Activated CD4-positive, alpha-beta T cell treated with anti-CD3 and anti-CD28 coated beads, Interleukin-2, amount 10 ng/mL, durations not matched to agents 7 days and 5 days (primary cell): ENCODE results near the gene SLC38A10. TPM values are rescaled to one million over a fixed set of nuclear protein-coding genes. Genes with fewer than 3 reads are reported as not detected.
A peak's percentile ranks its signal among the peaks of the same experiment; 100 is the strongest.

Experiments
- CTCF ChIA-PET: fragments of 350-600 bp; sonication (Branson Sonifier 250); formaldehyde crosslinking; loops from one replicate; lab custom pipeline; 2021; ENCODE audit warnings: antibody characterized with exemption; lab: Charles Lee
- POLR2A ChIA-PET: fragments of 350-600 bp; sonication (Branson Sonifier 250); formaldehyde crosslinking; loops from one replicate; lab custom pipeline; 2021; ENCODE audit warnings: antibody characterized with exemption; lab: Charles Lee
- DNase-seq: peaks from one replicate; pipeline ENCODE4 v3.0.0-alpha.2; 2020
- H3K27ac Mint-ChIP-seq: one replicate; pipeline ENCODE4 v1.8.0; 2021; ENCODE audit warnings: mild to moderate bottlenecking, moderate library complexity, mixed read lengths
- H3K27me3 Mint-ChIP-seq: one replicate; pipeline ENCODE4 v1.8.0; 2021; ENCODE audit warnings: mixed read lengths
- H3K36me3 Mint-ChIP-seq: one replicate; pipeline ENCODE4 v1.8.0; 2021; ENCODE audit warnings: low read depth, mixed read lengths
- H3K4me1 Mint-ChIP-seq: one replicate; pipeline ENCODE4 v1.8.0; 2021; ENCODE audit warnings: mixed read lengths
- H3K4me3 Mint-ChIP-seq: one replicate; pipeline ENCODE4 v1.8.0; 2021; ENCODE audit warnings: mild to moderate bottlenecking, moderate library complexity, mixed read lengths
- H3K9me3 Mint-ChIP-seq: one replicate; pipeline ENCODE4 v1.8.0; 2021; ENCODE audit warnings: mixed read lengths
- total RNA-seq, 2 experiments: library from RNA; stranded (reverse); gene quantifications; one replicate each; pipeline ENCODE4 v1.2.3, GENCODE V29; 2021

Gene SLC38A10
- total RNA-seq, 2 experiments from 2014 or later = 94.4 to 109 TPM

DNA sequence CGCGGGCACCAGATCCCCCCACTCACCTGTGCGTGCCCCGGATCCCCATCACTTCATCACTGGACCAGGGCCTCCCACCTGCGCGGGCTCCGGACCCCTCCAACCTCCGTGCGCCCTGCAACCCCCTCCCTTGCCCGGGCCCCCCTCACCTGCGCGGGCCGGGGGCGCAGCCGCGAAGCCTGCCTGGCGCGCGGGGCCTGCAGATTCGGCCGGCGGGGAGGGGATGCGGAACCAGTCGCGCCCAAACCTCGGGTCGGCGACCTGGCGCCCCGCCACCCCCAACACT, 72.5 kb downstream of the SLC38A10 start:
- H3K27me3 Mint-ChIP-seq = no peaks in the 10 kb centered on the region
- peaks cover 3% of the 10 kb centered on the region for H3K9me3 Mint-ChIP-seq
- DNase-seq = no peak
- H3K4me3 Mint-ChIP-seq = peak overlapping the region; percentile 73
- no peak overlapping the region for H3K27ac Mint-ChIP-seq
- peaks cover 17% of the 10 kb centered on the region for H3K4me1 Mint-ChIP-seq
- ChIA-PET POLR2A (no interaction called here), CTCF (interaction anchor here (0.6 to 1.6 kb wide), 4 partner anchors 11 to 285 kb away, joined by 3 to 5 read pairs (median 4); partner anchors contain the start of genes NDUFAF8 and TEPSIN)
- peaks cover 1% of the 10 kb centered on the region for H3K36me3 Mint-ChIP-seq

DNA sequence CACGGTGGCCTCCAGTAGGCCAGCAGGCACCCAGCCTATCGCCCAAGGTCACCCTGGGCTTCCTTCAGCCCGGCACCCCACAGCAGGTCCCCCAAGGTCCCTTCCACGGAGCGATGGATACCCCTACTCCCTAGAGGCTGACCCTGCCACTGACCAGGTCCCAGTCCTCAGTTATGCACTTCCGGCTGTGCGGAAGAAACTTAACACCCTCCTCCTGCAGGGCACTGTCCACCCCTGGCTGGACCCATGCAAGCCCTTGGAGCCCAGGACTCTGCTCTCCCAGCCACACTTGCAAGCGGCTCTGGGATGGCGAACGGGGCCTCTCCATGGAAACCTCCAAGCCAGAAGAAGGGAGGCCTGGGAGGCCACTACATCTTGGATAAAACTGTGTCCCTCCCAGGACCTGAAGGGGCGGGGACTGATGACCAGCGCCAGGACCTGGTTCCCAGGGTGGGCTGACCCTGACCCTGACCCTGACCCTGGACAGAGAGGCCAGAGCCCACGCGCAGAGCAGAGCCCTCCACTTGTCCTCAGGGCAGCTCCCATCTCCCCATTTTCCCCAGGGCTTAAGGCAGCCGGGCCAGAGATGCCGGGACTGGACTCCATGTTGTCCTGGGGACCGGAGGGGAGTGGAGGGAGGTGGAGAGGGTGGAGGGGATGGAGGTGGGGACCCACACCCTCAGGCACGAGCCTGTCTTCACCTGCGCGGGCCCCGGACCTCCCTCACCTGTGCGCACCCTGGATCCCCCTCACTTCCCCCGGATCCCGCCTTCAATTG, 73.1 kb downstream of the SLC38A10 start:
- no peaks in the 10 kb centered on the region for H3K27me3 Mint-ChIP-seq
- H3K4me3 Mint-ChIP-seq = peak overlapping the region; percentile 73
- no peaks in the 10 kb centered on the region for H3K36me3 Mint-ChIP-seq
- peaks cover 16% of the 10 kb centered on the region for H3K4me1 Mint-ChIP-seq
- CTCF ChIA-PET = interaction anchor here (0.5 to 1.6 kb wide), 3 partner anchors 11 to 333 kb away, joined by 3 to 5 read pairs (median 4); partner anchors contain the start of genes NDUFAF8 and TEPSIN
- peaks cover 3% of the 10 kb centered on the region for H3K9me3 Mint-ChIP-seq
- POLR2A ChIA-PET = no interaction called here
- no peak for DNase-seq
- no peak overlapping the region for H3K27ac Mint-ChIP-seq

DNA sequence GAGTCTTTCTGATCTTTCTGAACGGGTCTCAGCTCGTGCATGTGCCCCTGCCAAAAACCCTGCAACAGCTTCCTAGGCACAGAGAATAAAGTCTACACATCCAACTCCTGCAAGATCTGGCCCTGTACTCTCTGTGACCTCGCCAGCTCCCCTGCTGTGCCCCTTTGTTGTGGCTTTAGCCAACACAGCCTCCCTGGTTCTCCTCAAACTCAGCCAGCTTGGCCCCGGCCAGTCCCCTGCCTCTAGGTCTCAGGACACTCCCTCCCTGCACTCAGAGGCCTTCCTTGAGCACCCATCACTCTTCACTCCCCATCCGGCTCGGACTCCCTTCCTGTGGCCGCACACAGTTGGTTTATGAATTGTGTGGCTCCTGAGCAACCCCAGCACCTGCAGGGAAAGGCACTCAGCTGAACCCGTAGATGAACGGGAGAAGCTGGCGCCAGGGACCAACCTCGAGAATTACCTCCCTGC, 73.7 kb downstream of the SLC38A10 start:
- H3K36me3 Mint-ChIP-seq = no peaks in the 10 kb centered on the region
- H3K27ac Mint-ChIP-seq = peak overlapping the region; percentile 65
- peaks cover 16% of the 10 kb centered on the region for H3K4me1 Mint-ChIP-seq
- H3K9me3 Mint-ChIP-seq = peaks cover 2% of the 10 kb centered on the region
- no peaks in the 10 kb centered on the region for H3K27me3 Mint-ChIP-seq
- ChIA-PET POLR2A (no interaction called here), CTCF (no interaction called here)
- H3K4me3 Mint-ChIP-seq = peak overlapping the region; percentile 73
- no peak for DNase-seq

DNA sequence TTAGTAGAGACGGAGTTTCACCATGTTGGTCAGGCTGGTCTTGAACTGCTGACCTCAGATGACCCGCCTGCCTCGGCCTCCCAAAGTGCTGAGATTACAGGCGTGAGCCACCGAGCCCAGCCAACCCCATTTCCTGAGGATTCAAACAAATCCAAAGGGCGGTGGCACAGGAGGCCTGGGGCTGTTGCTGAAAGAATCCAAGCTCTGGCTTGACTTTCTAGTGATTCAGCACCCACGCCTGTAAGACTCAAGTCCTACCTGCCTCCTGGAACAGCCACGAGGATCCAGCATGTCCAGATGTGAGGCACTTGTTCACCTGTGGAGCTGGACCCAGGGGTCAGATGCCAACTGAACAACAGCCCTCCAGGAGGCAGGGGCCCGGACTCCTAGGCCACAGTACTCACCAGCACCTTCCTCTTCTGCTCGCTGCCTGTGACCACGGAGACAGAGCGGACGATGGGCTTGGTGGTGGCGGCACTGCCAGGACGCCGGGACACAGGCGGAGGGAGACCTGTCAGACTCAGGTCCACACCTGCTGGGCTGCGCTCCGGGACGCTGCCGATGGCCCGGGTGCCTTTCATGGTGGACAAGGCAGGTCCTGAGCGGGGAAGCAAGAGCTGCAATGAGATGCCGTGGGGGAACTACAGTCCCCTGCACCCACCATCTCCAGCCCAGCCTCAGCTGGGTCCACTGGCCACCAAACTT, 75.5 kb downstream of the SLC38A10 start:
- Mint-ChIP-seq H3K27me3 (no peaks in the 10 kb centered on the region), H3K36me3 (no peaks in the 10 kb centered on the region), H3K4me3 (no peak overlapping the region), H3K27ac (no peak overlapping the region), H3K9me3 (no peaks in the 10 kb centered on the region), H3K4me1 (peaks cover 16% of the 10 kb centered on the region)
- CTCF ChIA-PET = interaction anchor here (0.7 kb wide), 1 partner anchor 1605 kb away, joined by 3 read pairs; no protein-coding TSS in a partner anchor
- POLR2A ChIA-PET = no interaction called here
- DNase-seq = no peak

DNA sequence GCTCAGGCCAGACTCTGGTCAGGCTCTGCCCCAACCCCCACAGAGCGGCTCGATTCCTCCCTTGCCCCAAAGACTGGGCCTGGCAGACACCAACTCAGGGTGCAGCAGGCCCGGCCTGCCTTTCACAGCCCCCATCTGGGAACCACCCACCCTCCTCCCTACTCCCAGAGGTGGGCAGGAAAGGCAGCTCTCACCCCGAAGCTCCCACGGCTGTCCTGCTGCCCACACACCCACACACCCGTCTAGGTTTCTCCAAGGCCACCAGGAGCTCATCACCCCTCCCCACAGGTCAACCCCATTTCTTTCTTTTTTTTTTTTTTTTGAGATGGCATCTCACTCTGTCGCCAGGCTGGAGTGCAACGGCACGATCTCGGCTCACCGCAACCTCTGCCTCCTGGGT, 76.1 kb downstream of the SLC38A10 start:
- no peaks in the 10 kb centered on the region for H3K27me3 Mint-ChIP-seq
- DNase-seq = no peak
- ChIA-PET POLR2A (no interaction called here), CTCF (interaction anchor here (0.6 to 0.7 kb wide), 2 partner anchors 1148 to 1605 kb away, joined by 3 to 5 read pairs; no protein-coding TSS in a partner anchor)
- H3K27ac Mint-ChIP-seq = no peak overlapping the region
- H3K4me1 Mint-ChIP-seq = peaks cover 15% of the 10 kb centered on the region
- H3K36me3 Mint-ChIP-seq = no peaks in the 10 kb centered on the region
- H3K9me3 Mint-ChIP-seq = no peaks in the 10 kb centered on the region
- H3K4me3 Mint-ChIP-seq = no peak overlapping the region

DNA sequence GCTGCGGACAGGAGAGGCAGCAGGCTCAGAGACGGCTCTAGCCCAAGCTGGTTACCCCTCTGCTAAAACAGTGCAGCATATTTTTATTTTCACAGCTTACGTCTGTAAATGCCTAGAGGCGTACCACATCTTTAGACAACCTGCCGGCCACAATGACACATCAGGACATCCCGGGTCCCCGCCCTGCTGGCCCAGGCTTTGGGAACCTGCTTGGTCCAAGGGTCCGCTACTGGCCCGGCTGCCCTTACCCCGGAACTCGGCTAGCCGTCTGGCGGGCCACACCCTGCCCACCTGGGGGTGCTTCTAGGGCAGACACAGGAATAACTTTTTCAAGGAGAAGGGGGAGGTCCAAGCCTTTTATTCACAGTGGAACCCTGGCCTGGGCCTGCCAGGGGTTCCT, 76.6 kb downstream of the SLC38A10 start:
- DNase-seq = no peak
- no peak overlapping the region for H3K27ac Mint-ChIP-seq
- no peaks in the 10 kb centered on the region for H3K9me3 Mint-ChIP-seq
- H3K4me3 Mint-ChIP-seq = no peak overlapping the region
- peaks cover 10% of the 10 kb centered on the region for H3K4me1 Mint-ChIP-seq
- POLR2A ChIA-PET = no interaction called here
- CTCF ChIA-PET = interaction anchor here (0.6 kb wide), 1 partner anchor 1148 kb away, joined by 5 read pairs; no protein-coding TSS in a partner anchor
- H3K27me3 Mint-ChIP-seq = no peaks in the 10 kb centered on the region
- H3K36me3 Mint-ChIP-seq = no peaks in the 10 kb centered on the region

DNA sequence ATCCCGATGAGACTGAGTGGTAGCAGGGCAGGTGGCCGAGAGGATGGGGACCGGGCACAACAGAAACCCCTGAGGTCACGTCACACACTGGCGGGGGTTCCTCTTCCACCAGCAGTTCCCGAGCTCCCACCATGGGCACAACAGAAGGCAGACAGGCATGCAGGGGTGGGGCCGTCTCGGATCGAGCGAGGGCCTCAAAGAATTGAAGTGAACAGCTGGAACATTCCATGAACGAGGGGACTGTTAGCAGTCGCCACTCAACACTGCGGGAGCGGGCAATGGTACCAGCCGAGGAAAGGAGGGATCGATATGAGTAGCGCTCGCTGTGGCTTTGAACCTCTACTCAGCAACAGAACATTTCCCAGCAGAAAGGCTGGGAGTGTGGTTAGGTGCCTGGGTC, 77.6 kb downstream of the SLC38A10 start:
- DNase-seq = no peak
- ChIA-PET POLR2A (interaction anchor here (0.5 kb wide), 1 partner anchor 54 kb away, joined by 4 read pairs; no protein-coding TSS in a partner anchor), CTCF (no interaction called here)
- no peak overlapping the region for H3K4me3 Mint-ChIP-seq
- no peaks in the 10 kb centered on the region for H3K9me3 Mint-ChIP-seq
- no peaks in the 10 kb centered on the region for H3K27me3 Mint-ChIP-seq
- no peaks in the 10 kb centered on the region for H3K36me3 Mint-ChIP-seq
- H3K27ac Mint-ChIP-seq = no peak overlapping the region
- peaks cover 8% of the 10 kb centered on the region for H3K4me1 Mint-ChIP-seq

DNA sequence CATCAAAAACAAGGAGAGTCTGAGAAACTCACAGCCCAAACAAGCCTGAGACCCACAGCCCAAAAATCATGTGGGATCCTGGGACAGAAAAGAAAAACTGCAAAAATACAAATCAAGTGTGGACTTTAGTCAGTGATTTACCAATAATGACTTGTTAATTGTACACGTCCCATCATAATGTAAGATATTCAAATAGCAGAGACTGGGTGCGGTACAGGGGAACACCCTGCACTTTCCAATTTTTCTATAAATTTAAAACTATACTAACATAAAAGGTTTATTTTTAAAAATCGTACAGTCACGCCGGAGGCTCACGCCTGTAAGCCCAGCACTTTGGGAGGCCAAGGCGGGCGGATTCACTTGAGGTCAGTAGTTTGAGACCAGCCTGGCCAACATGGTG, 81.1 kb downstream of the SLC38A10 start:
- Mint-ChIP-seq H3K4me1 (no peaks in the 10 kb centered on the region), H3K4me3 (no peak overlapping the region), H3K27me3 (no peaks in the 10 kb centered on the region), H3K36me3 (no peaks in the 10 kb centered on the region), H3K9me3 (no peaks in the 10 kb centered on the region), H3K27ac (no peak overlapping the region)
- POLR2A ChIA-PET = no interaction called here
- no peak for DNase-seq
- CTCF ChIA-PET = no interaction called here

DNA sequence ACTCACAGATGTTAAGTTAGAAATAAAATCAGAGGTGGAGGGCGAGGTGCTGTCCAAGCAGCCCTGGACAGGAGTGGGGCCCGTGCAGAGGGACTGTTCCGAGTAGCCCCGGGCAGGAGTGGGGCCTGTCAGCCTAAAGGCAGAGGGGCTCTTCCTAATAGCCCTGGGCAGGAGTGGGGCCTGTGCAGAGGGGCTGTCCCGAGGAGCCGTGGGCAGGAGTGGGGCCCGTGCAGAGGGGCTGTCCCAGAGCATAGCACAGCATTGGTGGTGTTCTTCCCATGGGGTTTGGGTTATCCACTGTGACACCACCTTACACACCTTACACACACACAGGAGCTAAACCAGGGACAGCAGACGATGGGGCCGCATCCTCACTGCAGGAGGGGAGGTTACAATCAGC, 82.7 kb downstream of the SLC38A10 start:
- no peaks in the 10 kb centered on the region for H3K36me3 Mint-ChIP-seq
- DNase-seq = no peak
- no peaks in the 10 kb centered on the region for H3K27me3 Mint-ChIP-seq
- ChIA-PET CTCF (no interaction called here), POLR2A (no interaction called here)
- no peak overlapping the region for H3K27ac Mint-ChIP-seq
- H3K4me1 Mint-ChIP-seq = no peaks in the 10 kb centered on the region
- no peaks in the 10 kb centered on the region for H3K9me3 Mint-ChIP-seq
- no peak overlapping the region for H3K4me3 Mint-ChIP-seq

DNA sequence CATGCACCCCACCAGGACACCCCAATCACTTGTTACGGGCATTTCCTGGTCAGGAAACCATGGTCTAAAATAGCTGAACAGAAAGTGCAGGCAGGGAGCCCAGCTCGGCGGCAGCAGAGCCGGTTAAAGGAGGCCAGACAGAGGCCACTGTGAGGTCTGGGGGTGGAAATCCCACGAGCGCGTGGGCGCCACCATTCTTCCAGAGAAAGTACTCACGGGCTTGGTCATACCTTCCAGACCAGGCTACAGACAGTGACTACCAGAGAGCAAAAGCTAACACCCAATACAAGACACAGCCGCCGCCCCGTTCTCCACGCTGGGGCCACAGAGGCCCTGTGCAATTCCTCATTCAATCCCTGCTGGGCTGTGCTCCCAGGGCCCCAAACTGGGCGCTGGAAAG, 84.2 kb downstream of the SLC38A10 start:
- POLR2A ChIA-PET = interaction anchor here (0.6 kb wide), 1 partner anchor 857 kb away, joined by 3 read pairs; no protein-coding TSS in a partner anchor
- H3K27me3 Mint-ChIP-seq = no peaks in the 10 kb centered on the region
- no peak overlapping the region for H3K4me3 Mint-ChIP-seq
- H3K36me3 Mint-ChIP-seq = no peaks in the 10 kb centered on the region
- no peak overlapping the region for H3K27ac Mint-ChIP-seq
- no peaks in the 10 kb centered on the region for H3K4me1 Mint-ChIP-seq
- DNase-seq = no peak
- no peaks in the 10 kb centered on the region for H3K9me3 Mint-ChIP-seq
- CTCF ChIA-PET = no interaction called here

DNA sequence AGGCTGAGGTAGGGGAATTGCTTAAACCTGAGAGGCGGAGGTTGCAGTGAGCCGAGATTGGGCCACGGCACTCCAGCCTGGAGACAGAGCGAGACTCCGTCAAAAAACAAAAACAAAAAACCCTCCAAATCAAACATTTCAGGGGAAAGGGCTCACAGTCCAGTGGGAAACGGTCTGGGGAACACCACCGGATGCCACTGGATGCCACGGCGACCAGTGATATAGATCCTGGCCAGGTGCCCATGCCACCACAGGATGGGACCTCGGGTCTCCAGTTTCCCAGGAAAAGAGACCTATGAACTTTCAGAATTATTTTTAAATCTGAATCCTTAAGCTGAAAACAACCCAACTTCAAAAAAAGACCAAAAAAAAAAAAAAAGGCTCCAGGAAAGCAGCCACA, 84.6 kb downstream of the SLC38A10 start:
- CTCF ChIA-PET = no interaction called here
- no peak overlapping the region for H3K4me3 Mint-ChIP-seq
- no peaks in the 10 kb centered on the region for H3K27me3 Mint-ChIP-seq
- DNase-seq = no peak
- POLR2A ChIA-PET = interaction anchor here (0.6 kb wide), 1 partner anchor 858 kb away, joined by 3 read pairs; no protein-coding TSS in a partner anchor
- no peaks in the 10 kb centered on the region for H3K4me1 Mint-ChIP-seq
- H3K9me3 Mint-ChIP-seq = no peaks in the 10 kb centered on the region
- no peaks in the 10 kb centered on the region for H3K36me3 Mint-ChIP-seq
- H3K27ac Mint-ChIP-seq = no peak overlapping the region

DNA sequence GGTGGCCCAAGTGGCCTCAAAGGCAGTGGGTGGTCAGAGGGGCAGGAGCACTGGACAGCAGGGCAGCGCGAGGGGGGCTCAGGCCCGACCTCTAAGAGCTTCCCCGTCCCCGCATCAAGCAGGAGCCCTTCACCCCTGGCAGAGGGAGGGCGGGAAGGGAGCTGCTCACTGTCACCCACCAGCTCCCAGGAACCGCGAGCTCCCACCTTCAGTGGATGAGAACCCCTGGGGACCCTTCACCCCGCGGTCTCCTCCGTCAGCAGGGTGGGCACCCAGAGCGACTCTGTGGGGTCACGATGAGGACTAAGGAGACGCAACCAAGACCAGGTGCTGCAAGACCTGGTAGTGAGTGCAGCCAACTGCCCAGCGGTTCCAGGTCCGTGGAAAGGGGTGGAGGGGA, 86.0 kb downstream of the SLC38A10 start:
- ChIA-PET CTCF (no interaction called here), POLR2A (no interaction called here)

DNA sequence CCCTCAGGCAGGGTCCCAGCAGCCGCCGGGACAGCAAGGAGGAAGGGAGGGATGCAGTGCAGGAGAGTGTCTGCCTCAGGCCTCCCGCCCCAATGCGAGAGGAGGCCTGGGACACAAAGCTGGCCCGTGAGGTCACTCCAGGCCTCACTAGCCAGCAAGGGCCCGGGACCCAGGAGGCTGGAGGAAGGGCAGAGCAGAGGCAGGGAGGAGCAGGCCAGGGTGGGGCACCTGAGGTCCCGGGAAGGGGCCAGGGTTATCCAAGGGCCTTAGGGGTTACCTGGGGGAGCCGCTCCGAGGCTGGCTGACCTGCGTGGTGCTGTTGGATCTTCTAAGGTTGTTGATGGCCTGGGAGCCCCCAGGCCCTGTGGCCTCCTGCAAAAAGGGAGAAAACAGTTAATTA, 86.5 kb downstream of the SLC38A10 start:
- ChIA-PET CTCF (no interaction called here), POLR2A (no interaction called here)
- DNase-seq = no peak
- no peaks in the 10 kb centered on the region for H3K4me1 Mint-ChIP-seq
- no peak overlapping the region for H3K27ac Mint-ChIP-seq
- H3K9me3 Mint-ChIP-seq = no peaks in the 10 kb centered on the region
- no peaks in the 10 kb centered on the region for H3K27me3 Mint-ChIP-seq
- no peaks in the 10 kb centered on the region for H3K36me3 Mint-ChIP-seq
- no peak overlapping the region for H3K4me3 Mint-ChIP-seq

More for the DNA sequence above, 86.0 kb downstream of the SLC38A10 start:
- H3K9me3 Mint-ChIP-seq = no peaks in the 10 kb centered on the region
- no peak for DNase-seq
- no peaks in the 10 kb centered on the region for H3K27me3 Mint-ChIP-seq
- H3K36me3 Mint-ChIP-seq = no peaks in the 10 kb centered on the region
- no peak overlapping the region for H3K27ac Mint-ChIP-seq
- H3K4me3 Mint-ChIP-seq = no peak overlapping the region
- no peaks in the 10 kb centered on the region for H3K4me1 Mint-ChIP-seq
